Measurements from ENCODE around the gene ITIH4. TPM values are rescaled to one million over a fixed set of nuclear protein-coding genes. Genes with fewer than 3 reads are reported as not detected.

The ITIH4 gene
- total RNA-seq, 1 experiment from 2014 or later: 2.4 TPM

GRCh38 chr3:52787246-52787645 is 43.2 kb downstream of the ITIH4 start:
- TF ChIP-seq, protein P1, sequence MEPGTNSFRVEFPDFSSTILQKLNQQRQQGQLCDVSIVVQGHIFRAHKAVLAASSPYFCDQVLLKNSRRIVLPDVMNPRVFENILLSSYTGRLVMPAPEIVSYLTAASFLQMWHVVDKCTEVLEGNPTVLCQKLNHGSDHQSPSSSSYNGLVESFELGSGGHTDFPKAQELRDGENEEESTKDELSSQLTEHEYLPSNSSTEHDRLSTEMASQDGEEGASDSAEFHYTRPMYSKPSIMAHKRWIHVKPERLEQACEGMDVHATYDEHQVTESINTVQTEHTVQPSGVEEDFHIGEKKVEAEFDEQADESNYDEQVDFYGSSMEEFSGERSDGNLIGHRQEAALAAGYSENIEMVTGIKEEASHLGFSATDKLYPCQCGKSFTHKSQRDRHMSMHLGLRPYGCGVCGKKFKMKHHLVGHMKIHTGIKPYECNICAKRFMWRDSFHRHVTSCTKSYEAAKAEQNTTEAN (CRISPR knock-in tag; IDR thresholded peaks at IDR 0.05): no peak
- TF ChIP-seq, protein P2, sequence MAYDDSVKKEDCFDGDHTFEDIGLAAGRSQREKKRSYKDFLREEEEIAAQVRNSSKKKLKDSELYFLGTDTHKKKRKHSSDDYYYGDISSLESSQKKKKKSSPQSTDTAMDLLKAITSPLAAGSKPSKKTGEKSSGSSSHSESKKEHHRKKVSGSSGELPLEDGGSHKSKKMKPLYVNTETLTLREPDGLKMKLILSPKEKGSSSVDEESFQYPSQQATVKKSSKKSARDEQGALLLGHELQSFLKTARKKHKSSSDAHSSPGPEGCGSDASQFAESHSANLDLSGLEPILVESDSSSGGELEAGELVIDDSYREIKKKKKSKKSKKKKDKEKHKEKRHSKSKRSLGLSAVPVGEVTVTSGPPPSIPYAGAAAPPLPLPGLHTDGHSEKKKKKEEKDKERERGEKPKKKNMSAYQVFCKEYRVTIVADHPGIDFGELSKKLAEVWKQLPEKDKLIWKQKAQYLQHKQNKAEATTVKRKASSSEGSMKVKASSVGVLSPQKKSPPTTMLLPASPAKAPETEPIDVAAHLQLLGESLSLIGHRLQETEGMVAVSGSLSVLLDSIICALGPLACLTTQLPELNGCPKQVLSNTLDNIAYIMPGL (CRISPR knock-in tag; IDR thresholded peaks at IDR 0.05): no peak
- TF ChIP-seq, protein P3, sequence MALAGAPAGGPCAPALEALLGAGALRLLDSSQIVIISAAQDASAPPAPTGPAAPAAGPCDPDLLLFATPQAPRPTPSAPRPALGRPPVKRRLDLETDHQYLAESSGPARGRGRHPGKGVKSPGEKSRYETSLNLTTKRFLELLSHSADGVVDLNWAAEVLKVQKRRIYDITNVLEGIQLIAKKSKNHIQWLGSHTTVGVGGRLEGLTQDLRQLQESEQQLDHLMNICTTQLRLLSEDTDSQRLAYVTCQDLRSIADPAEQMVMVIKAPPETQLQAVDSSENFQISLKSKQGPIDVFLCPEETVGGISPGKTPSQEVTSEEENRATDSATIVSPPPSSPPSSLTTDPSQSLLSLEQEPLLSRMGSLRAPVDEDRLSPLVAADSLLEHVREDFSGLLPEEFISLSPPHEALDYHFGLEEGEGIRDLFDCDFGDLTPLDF (CRISPR knock-in tag; IDR thresholded peaks at IDR 0.05): no peak
- TF ChIP-seq JAZF1 (CRISPR knock-in tag; IDR thresholded peaks at IDR 0.05) (no peak), CREB1 (CRISPR knock-in tag; IDR thresholded peaks at IDR 0.05) (no peak), TP53 (CRISPR knock-in tag; IDR thresholded peaks at IDR 0.05) (no peak), USF1 (CRISPR knock-in tag; IDR thresholded peaks at IDR 0.05) (no peak), ZNF219 (CRISPR knock-in tag; IDR thresholded peaks at IDR 0.05; ENCODE audit: borderline replicate concordance) (no peak), TEAD4 (CRISPR knock-in tag; IDR thresholded peaks at IDR 0.05) (no peak), ZNF512 (CRISPR knock-in tag; IDR thresholded peaks at IDR 0.05; ENCODE audit: borderline replicate concordance) (no peak), SMAD4 (CRISPR knock-in tag; IDR thresholded peaks at IDR 0.05) (no peak), NFYB (CRISPR knock-in tag; conservative IDR thresholded peaks at IDR 0.05; ENCODE audit: low read depth) (no peak), OVOL2 (CRISPR knock-in tag; IDR thresholded peaks at IDR 0.05; ENCODE audit: borderline replicate concordance) (no peak), ZNF138 (CRISPR knock-in tag; conservative IDR thresholded peaks at IDR 0.05) (no peak), NR1H2 (CRISPR knock-in tag; IDR thresholded peaks at IDR 0.05) (no peak), ATF1 (CRISPR knock-in tag; IDR thresholded peaks at IDR 0.05) (no peak)
- TF ChIP-seq, protein P4, sequence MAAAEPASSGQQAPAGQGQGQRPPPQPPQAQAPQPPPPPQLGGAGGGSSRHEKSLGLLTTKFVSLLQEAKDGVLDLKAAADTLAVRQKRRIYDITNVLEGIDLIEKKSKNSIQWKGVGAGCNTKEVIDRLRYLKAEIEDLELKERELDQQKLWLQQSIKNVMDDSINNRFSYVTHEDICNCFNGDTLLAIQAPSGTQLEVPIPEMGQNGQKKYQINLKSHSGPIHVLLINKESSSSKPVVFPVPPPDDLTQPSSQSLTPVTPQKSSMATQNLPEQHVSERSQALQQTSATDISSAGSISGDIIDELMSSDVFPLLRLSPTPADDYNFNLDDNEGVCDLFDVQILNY (CRISPR knock-in tag; IDR thresholded peaks at IDR 0.05): no peak
- ChIA-PET POLR2A (no interaction called here), CTCF (interaction anchor here (1.9 to 5.4 kb wide), 2 partner anchors 12 to 34 kb away, joined by 7 to 41 read pairs; no protein-coding TSS in a partner anchor)
- Mint-ChIP-seq H3K27ac (no peak overlapping the region), H3K4me1 (peaks cover 7% of the 10 kb centered on the region), H3K27me3 (ENCODE audit: low read depth) (no peaks in the 10 kb centered on the region), H3K4me3 (no peak overlapping the region), H3K9me3 (no peaks in the 10 kb centered on the region), H3K36me3 (no peaks in the 10 kb centered on the region)
- DNase-seq (ENCODE audit: low spot score): no peak
- ATAC-seq: no peak

- no peaks in the 10 kb centered on the region for H3K9me3 Mint-ChIP-seq
- peaks cover 13% of the 10 kb centered on the region for H3K4me1 Mint-ChIP-seq
- H3K36me3 Mint-ChIP-seq: no peaks in the 10 kb centered on the region
- ChIA-PET CTCF (interaction anchor here (1.9 to 5.4 kb wide), 2 partner anchors 13 to 34 kb away, joined by 7 to 41 read pairs; no protein-coding TSS in a partner anchor), POLR2A (no interaction called here)
- H3K4me3 Mint-ChIP-seq: no peak overlapping the region
- no peak for DNase-seq (ENCODE audit: low spot score)
- no peak overlapping the region for H3K27ac Mint-ChIP-seq
- H3K27me3 Mint-ChIP-seq (ENCODE audit: low read depth): no peaks in the 10 kb centered on the region
- ATAC-seq: no peak
- no peak for TF ChIP-seq MAX (CRISPR knock-in tag; IDR thresholded peaks at IDR 0.05)
- no peak for TF ChIP-seq KAT7 (CRISPR knock-in tag; IDR thresholded peaks at IDR 0.05; ENCODE audit: borderline replicate concordance)
- no peak for TF ChIP-seq FOXK1 (CRISPR knock-in tag; IDR thresholded peaks at IDR 0.05)
- TF ChIP-seq MXD4 (CRISPR knock-in tag; IDR thresholded peaks at IDR 0.05; ENCODE audit: borderline replicate concordance): no peak
- TF ChIP-seq, protein P1 (CRISPR knock-in tag; IDR thresholded peaks at IDR 0.05): no peak
- no peak for TF ChIP-seq USF1 (CRISPR knock-in tag; IDR thresholded peaks at IDR 0.05)
- TF ChIP-seq ZNF138 (CRISPR knock-in tag; conservative IDR thresholded peaks at IDR 0.05): no peak
- no peak for TF ChIP-seq ZBTB21 (CRISPR knock-in tag; IDR thresholded peaks at IDR 0.05; ENCODE audit: borderline replicate concordance)
Measured at GRCh38 chr3:52786330-52787215, 43.9 kb downstream of the ITIH4 start.
